MM.1S (cell line): ENCODE results near the gene SPI1.

Experiments
- CTCF ChIP-seq: fragments of 300-600 bp; sonication (generic); IDR thresholded peaks from 2 replicates; pipeline ENCODE4 v1.5.1; 2016; ENCODE audit warnings: antibody characterized with exemption, low read length, mixed read lengths
- EZH2 ChIP-seq: fragments of 300-600 bp; sonication (generic); optimal IDR thresholded peaks from 2 replicates; pipeline ENCODE3; 2017; ENCODE audit warnings: low read depth, mild to moderate bottlenecking, antibody characterized with exemption, low read length, mixed read lengths
- EZH2phosphoT487 ChIP-seq: fragments of 300-600 bp; sonication (generic); IDR thresholded peaks from 2 replicates; pipeline ENCODE4 v1.6.1; 2018; ENCODE audit warnings: antibody characterized with exemption, low read length

DNA sequence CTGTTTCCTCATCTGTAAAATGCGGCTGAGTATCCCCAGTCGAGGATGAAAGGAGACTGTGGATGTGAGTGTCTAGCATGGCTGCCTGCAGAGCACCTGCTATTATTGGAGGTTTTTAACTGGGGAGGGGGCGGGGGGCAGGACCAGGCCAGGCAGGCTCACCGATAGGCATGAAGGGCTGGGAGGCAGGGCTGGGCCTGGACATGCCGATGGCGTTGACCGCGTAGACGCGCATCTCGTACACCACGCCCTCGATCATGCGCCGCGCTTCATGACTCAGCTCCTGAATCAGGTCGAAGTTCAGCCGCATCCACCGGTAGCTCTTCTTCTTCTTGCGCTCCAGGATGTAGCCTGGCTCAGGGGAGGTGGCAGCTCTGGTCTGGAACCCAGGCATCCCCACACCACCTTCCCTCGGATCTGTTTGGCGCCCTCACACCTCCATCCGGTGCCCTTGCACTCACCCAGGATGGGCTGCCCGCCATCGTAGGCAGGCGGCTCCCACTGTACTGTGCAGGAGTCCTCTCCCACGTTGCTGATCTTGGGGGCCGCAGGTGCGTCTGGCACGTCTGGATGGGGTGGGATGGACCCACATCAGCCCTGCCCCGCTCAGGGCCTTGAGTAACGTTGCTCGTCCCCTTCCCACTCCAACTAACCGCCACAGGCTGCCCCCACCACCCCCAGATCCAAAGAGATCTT is 41.0 kb downstream of the SPI1 start:
- no peak for TF ChIP-seq EZH2phosphoT487
- TF ChIP-seq CTCF = no peak
- no peak for TF ChIP-seq EZH2
